NCI-H69 (cell line): ENCODE results near the gene OR51E2.

Experiments
- DNase-seq: peaks from one replicate; lab custom pipeline; 2025; lab: John Stamatoyannopoulos, UW

OR51E2 gene

DNA sequence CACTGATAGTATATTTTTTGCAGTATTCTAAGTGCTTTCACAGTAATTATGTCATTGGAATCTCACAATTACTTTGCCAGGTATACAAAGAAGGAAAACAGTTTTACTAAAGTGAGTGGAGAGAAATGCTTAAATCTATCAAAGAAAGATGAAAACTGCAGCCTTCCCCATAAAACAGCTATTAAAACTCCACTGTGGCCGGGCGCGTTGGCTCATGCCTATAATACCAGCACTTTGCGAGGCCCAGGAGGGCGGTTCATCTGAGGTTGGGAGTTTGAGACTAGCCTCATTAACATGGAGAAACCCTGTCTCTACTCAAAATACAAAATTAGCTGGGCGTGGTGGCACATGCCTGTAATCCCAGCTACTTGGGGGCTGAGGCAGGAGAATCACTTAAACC lies 34.8 kb downstream of the OR51E2 start:
- peak; percentile 54 for DNase-seq

DNA sequence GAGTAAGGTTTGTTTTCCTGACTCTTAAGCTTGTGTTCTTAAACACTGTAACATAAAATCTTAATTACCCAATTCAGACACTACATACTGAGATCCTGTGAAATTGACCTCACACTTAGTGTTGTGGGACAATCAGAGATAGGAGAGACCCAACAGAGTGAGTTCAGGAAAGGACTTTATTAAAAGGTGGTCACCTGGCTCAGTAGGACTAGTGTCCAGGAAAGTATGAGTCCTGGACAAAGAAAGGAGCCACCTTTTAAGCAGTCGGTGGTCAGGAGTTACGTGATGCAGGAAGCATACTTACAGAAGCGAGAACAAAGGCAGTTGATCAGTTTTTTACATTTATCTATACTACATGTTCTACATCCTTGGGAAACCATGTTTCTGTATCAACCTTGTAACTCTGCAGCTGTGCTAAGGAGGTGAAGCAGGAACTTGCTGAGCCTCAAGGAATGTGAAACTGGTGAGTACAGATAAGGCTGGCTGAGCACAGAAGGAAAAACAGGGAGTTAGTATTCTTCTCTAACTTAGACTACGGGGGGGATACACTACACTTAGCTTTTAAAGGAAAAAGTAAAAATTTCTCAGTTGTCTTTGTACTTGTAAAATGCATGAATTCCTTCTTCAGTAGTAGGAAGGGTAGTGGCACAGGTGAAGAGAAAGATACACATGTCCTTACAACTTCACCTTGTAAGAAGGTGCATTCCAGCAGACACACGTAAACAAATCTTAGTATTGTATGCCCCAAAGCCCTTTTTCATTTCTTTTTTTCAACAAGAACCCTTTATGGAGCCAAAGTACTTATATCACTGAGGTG lies 38.8 kb downstream of the OR51E2 start:
- DNase-seq = no peak

DNA sequence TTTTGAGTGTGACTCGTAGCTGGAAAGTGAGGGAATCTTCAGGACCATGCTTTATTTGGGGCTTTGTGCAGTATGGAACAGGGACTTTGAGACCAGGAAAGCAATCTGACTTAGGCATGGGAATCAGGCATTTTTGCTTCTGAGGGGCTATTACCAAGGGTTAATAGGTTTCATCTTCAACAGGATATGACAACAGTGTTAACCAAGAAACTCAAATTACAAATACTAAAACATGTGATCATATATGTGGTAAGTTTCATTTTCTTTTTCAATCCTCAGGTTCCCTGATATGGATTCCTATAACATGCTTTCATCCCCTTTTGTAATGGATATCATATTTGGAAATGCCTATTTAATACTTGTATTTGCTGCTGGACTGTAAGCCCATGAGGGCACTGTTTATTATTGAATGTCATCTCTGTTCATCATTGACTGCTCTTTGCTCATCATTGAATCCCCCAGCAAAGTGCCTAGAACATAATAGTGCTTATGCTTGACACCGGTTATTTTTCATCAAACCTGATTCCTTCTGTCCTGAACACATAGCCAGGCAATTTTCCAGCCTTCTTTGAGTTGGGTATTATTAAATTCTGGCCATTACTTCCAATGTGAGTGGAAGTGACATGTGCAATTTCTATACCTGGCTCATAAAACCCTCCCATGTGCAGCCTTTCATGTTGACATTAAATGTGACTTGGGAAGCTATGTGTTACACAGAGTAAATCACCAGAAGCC lies 42.9 kb downstream of the OR51E2 start:
- no peak for DNase-seq

DNA sequence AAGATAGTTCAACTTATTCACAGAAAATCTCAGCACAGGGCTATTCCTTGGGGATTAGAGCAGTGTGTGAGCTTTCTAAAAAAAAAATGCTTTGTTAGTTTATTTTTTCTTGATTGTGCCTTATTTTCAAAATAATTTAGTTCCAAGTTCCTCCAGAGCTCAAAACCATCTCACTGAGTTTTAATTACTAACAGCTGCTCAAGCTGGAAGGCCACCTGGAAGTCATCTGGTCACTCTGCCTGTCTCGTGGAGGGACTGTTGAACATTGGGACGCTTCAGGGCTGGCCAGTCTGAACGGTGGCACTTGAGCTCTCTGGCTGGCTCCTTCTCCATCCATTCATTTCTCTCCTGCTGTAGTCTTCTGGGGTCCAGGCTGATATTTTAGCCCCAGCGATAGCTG lies 49.9 kb downstream of the OR51E2 start:
- no peak for DNase-seq

DNA sequence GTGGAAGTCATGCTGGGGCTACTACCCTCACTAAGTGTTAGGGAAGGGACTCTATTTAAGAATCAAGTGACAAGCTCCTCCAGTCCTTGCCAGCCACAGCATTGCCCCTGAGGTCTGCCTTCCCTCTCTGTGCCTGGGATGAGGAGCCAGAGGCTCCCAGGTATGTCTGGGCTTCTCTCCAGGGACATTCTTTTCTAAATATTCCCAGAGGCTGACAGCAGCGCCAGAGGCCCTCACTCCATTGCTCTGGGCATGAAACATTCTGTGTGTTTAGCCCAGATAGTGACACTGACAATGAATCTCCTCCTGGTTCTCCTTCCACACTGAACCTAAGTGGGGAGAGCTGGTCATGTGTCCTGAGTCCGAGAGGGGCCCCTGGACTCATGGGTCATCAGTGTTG lies 51.7 kb downstream of the OR51E2 start:
- DNase-seq = no peak

DNA sequence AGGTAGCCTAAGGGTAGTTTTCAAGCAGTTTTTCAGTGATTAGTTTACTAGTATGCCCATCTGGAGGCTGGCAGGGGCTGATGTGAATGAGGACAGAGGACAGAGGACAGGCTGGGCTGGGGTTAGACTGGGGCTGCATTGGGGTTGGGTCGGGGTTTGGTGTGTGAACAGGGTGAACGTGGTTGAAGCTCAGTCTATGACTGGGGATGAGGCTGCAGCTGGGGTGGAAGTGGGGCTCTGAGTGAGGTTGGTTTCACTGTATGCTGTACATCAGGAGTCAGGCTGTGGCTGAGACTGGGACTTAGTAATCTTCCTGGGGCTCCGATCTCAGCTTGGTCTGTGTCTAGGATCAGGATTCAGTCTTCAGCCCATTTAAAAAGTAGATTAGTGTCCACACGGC lies 53.4 kb downstream of the OR51E2 start:
- DNase-seq = no peak

DNA sequence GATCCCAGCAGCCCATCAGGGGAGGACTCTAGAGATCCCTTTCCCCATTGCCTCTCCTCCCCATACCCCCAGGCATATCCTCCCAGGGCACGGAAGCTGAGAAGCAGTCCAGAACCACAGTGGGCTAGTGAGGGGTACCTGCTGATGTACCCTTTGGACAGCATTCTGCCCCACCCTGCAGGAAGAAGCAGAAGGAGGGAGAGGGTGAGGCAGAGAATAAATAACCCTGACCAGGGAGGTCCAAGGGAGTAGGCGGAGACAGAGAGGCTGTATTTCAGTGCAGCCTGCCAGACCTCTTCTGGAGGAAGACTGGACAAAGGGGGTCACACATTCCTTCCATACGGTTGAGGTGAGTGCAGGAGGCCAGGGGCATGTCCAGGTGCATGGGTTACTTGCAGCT lies 54.0 kb downstream of the OR51E2 start, which contains the start of gene OR51E1:
TSS of gene OR51E1 (plus strand) at position 301 of the 400 bp plus-strand sequence. CDS start 8,545 bp downstream, outside the sequence.
- no peak for DNase-seq

DNA sequence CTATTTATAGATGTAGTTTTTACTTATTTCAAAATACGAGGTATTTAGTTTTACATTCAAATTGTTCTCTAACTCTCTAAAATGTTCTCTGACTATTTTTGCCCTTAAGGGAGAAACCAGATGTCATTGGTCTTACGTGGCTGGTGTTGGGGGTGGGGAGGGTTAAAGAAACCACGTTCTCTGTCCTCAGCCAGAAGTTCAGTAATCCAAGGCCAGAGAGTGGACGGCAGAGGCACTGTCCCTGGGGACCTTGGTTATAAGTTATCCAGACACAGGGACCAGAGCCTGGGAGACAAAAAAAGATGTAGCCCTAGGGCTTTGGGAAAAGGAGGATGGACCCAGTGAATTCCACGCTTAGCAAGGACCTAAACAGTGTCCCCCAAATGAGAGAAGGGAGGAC lies 54.6 kb downstream of the OR51E2 start:
- no peak for DNase-seq

DNA sequence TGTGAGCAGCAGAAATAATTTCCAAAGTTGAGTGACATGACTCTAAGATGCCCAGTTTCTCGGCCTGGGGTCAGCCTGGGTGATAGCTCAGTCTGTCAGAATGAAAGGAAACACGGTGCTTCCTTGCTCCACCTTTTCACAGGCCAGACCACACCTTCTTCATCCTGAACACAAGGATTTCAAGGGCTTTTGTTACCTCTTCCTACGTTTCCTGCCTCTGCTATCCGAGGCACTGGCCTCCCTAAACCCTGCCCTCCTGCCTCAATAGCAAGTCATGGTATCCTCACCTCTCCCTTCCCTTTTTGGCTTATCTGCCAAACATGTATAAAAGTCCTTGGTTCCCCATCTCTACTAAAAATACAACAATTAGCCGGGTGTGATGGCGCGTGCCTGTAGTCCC lies 55.6 kb downstream of the OR51E2 start:
- no peak for DNase-seq

DNA sequence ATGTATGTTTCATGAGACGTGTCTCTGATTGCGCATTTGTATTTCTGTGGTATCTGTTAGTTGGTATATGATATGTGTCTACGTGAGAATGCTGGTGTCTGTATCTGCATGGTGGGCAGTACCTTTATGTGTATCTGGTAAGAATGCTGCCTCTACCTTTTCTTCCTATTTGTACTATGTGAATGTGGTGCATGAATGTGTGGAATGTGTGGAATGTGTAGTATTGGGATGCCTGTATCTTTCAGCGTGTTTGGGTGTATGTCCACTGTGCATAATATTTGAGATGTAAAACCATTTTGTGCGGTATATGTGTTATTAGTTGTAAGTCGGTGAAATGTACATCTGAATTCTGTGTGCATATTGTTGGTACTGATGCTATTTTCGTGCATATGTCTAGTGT lies 56.2 kb downstream of the OR51E2 start:
- no peak for DNase-seq

DNA sequence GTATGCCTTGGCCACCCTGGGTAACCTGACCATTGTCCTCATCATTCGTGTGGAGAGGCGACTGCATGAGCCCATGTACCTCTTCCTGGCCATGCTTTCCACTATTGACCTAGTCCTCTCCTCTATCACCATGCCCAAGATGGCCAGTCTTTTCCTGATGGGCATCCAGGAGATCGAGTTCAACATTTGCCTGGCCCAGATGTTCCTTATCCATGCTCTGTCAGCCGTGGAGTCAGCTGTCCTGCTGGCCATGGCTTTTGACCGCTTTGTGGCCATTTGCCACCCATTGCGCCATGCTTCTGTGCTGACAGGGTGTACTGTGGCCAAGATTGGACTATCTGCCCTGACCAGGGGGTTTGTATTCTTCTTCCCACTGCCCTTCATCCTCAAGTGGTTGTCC lies 57.7 kb downstream of the OR51E2 start:
- DNase-seq = no peak

DNA sequence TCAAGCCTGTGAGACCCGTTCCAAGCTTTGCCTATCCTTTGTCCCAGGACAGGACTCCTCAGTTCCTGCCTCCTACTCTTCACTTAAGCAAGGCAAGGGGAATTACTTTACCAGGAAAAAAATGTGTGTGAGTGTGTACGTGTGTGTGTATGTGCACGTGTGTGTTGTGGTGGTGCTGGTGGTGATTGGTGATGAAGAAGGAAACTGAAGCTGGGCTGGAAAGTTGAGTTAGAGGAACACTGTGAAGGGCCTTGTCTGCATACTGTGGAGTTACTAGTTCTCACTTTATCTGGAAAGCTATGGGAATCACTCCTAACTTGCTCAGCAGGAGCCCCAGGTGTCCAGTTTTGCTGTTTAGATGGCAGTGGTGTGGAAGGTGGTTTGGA lies 60.0 kb downstream of the OR51E2 start:
- DNase-seq = no peak

DNA sequence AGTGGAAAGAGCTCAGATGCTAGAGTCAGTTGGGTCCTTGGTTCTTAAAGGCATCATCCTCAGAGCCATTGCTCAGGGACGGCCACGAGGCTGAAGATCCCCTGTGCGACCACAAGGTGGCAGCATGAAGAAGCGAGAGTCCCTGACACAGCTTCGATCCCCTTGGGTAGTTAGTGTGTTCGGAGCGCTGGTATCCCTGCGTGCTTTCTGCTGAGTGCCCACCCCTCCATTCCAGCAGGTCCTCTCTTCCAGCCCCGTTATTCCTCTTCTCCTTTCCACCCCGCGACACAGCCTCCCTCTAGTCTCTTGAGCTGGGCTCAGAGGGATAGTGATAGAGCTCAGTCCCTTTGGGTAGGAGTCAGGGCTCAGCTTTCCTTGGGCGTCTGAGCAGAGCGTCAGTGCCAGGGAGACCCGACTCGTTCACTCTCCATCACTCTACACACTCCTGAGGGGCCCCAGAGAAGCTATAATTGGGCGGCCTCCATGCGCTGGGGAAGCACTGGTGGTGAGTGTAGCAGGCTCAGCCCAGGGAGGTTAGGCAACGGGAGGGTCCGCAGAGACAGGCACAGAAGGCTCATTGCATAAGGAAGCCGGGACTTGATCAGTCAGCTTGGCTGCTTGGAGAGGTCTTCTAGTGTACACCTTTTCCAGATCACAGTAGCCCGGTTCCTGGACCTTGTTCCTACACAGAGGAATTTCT lies 60.5 kb downstream of the OR51E2 start, which contains the start of gene OR51D1:
TSS of gene OR51D1 (plus strand) at position 516 of the 700 bp plus-strand sequence. CDS start 2,314 bp downstream, outside the sequence.
- peak; percentile 88 for DNase-seq

DNA sequence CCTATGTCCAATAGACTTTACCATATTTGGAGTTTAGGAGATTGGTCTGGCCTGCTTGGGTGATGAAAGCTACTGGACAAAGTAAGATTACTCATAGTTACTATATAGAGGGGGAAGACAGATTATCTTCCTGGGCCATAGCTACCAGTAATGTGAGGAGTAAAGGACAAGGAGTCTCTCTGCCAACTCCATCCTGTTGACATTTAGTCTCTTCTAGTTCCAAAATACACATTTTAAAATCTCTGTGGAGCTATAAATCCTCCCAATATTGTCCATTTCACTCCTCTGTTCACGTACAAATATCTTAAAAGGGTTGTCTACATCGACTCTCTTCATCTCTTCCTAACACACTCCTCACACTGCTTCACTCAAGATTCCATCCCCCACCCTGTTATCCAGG lies 61.5 kb downstream of the OR51E2 start:
- DNase-seq = no peak
